NCI-H2107 treated with DMSO at 0.1 percent for 48 hours (cell line): Measurements from ENCODE around the gene MED12L.

Source experiments
- DNase-seq: peaks from one replicate; lab custom pipeline; 2025; ENCODE audit not compliant: unreplicated experiment; lab: John Stamatoyannopoulos, UW

MED12L gene

DNA sequence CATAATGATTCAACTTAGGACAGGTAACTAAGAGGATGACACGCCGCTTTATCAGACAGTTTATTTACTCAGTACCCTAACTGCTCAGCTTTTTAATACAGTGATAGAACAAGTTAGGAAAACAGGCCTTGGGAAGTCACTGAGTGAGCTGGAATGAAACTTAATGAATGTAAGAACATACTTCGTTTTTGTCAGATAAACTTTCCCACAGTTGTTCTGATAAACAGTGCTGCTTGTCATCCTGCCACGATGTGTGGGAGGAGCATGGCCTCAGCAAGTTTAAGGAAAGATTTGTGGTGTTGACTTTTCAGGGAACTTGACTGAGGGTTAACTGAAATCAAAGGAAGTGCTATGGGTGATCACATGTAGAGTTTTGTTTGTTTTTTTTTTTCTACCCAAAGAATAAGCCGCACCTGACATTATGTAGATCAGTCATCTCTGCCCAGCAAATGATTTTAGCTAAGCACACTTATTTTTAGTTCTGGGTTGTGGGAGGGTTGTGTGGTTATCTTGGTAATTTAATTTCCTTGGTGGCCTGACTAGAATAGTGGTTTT, 198.5 kb downstream of the MED12L start:
- DNase-seq, result no peak

DNA sequence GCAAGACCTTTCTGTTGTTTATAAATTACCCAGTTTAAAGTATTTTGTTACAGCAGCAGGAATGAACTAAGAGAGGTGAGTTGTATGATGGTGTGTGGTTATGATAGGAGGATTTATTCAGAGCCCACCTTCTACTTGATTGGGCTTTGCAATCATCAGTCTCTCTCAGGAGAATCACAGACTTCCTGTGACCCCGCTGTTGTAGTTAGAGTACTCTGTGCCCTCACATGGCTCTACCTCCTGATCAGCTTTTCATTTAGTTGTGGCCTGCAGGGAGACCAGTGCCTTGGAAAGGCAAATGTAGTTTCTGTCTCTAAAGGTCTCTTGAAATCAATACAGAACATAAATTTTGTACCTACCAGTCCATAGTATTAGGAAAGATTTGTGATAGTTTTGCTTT, 200.5 kb downstream of the MED12L start:
- DNase-seq, result no peak

DNA sequence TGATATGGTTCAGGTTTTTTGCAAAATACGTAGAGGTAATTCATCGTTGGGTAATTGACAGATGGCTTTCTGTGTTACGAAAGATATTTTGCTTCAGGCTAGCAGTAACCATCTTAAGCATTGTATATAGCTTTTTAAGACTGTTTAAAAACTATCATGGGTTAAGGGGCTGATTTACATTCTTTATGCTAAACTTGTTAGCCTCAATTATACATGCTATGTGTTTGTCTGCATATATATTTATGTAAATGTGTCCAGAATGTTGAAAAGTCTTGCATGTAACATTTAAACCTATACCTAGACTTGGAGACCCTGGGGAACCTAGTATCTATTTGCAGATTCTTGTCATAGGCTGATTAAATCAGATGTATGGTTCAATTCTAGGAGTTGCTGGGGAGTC, 204.0 kb downstream of the MED12L start:
- DNase-seq, result no peak

DNA sequence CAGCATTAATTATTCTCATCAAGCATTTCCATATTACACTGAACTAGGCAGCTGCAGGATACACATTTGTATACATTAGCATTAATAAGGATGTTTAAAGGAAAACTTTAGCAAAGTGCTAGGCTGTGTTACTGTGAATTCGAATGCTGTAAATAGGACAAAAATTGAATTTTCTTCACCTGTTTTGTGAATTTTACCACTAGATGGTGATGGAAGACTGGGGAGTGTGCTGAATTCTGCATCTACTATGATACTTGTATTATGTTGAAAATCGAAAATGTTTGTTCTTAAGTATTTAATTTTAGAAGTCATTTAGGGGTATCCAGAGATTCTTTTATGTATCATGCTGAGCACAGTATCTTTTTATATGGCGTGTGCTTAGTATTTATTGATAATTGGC, 205.2 kb downstream of the MED12L start:
- DNase-seq, result no peak

DNA sequence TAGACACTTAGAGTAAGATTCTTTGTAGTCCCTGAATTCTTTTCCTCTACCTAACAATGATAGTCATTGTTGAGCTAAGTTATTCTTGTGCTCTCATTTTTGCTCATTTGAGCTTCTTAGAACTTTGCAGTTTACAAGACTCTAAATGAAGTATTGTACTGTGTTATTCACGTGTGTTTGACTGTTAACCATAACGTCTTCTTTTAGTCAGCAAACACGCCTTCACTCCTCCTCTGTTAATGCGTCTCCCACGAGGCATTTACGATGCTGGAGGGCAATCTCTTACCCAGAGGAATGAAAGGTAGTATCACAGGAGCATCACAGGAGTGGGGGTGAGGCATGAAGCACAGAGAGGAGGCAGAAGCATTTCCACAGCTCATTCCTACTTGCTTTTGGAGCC, 207.7 kb downstream of the MED12L start:
- no peak for DNase-seq

DNA sequence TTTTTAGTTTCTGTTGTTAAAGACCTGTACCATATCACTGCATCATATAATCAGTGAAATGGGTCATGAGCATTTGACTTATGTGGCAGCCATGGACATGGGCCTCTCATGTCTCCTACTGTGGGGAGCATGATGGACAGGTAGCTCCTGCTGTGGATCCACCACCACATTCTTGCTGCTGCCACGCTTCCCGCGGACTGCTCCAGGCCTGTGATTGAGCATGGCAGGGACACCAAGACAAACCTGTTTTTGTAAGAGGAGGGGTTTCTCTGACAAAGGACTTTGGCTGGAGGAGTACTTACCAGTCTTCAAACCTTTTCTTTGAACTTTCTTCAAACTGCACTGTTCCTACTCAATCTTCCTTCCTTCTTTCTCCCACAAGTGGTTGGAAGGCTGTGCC, 210.8 kb downstream of the MED12L start:
- no peak for DNase-seq

DNA sequence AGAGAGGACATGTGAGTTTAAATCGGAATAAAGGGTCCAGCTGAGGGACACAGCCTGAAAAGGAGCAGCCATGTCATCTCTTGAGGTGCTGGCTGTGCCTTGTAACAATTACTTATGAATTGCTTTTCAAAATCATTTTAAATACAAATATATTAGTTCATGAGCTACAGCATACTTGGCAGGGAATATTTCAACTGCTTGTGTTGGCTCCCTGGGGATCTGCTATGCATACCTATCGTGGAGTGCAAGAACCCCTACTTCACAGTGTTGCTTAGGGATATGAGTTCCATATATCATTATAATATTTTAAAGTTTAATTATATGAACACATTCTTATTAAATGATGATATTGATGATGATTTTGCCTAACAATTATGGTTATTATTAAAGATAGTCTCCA, 212.0 kb downstream of the MED12L start:
- no peak for DNase-seq

DNA sequence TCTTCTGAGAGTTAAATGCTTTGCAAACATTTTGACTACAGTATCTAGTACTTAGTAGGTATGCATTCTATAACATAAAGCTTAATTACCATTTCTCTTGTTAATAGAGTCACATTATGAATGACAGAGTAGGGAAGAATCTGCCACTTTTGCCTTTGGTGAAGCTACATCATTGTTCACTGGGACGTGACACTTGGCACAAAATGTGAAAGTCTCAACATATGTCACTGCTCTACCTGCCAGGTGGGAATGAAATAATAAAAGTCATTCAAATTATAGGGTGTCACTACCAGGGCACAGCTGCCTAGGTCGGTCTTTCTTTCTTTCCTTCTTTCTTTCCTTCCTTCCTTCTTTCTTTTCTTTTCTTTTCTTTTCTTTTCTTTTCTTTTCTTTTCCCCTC, 213.5 kb downstream of the MED12L start:
- DNase-seq, result no peak

DNA sequence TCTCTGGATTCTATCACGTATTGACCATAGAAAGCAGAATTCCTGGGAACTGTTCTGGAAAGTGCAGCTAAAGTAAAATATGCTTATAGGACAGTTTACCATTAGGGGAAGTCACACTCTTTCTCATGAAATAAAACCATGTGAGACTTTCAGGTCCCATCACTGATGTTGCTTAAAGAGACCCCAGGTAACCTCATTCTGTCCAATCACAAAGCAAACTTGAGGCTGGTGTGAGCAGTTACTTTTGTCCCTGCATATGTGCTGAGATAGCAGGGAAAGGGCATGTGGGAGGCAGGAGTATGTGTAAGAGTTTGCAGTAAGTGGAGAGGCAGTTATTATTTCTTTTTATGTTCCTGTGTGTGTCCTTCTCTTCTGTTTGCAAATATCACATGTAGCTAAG, 215.1 kb downstream of the MED12L start:
- no peak for DNase-seq

DNA sequence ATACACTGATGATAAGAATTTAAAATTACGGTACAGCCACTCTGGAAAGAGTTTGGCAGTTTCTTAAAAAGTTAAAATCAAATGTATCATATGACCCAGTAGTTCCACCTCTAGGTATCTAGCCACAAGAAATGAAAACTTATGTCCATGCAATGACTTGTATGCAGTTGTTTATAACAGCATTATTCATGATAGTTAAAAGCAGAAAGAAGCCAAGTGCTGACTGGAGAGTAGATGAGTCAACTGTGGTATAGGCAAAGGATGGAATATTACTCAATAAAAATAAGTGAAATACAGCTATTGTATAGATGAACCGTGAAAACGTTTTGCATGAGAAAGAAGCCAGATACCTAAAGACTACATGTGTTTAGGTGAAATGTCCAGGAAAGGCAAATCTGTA, 216.3 kb downstream of the MED12L start:
- no peak for DNase-seq

DNA sequence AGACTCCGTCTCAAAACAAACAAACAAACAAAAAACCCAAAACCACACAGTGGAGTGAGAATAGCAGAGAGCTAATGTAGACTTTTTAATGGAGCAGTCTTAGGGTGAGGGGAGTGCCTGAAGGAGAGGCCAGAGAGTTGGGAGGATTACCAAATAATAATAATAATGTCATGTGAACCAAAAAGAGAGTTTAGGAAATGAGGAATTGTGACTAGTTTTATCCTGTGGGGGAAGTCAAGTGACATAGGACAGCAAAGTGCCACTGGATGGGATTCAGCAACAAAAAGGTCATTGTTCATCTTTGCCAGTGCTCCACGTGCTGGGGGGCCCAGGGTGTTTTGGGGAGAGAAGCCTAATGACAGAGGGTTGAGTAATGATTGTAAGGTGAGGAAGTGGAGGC, 218.3 kb downstream of the MED12L start:
- DNase-seq, result no peak

DNA sequence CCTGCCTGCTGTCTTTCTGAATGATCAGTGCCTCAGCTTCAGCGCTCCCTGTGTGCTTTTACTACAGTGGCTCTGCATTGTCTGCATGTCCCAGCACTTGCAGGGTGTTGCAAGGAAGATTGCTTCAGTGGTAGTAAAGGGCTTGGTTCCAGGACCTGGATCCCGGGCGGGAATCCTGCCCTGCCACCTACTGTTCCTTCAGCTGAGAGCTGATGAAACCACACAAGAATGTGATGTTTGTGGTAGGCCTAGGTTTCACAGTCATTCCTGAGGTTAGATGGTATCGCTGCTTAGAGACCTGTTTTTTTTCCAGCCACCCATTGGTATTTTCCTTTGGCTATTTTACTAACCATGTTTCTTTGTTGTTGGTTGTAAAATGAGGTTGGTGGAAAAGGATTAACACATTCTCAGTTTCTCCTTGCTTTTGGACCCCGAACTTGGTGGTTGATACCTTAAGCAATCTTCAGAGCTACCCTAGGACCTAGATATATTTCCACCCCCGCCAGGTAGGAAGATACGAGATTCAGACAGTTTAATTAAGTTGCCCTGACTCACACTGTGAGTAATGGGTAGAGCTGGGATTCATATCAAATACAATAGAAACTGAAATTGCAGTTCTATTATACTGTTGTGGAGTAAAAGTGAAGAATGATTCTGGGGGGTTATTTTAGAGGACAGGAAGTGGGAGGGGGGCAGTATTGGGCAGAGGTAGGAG, 219.8 kb downstream of the MED12L start:
- peak; percentile 9 for DNase-seq

DNA sequence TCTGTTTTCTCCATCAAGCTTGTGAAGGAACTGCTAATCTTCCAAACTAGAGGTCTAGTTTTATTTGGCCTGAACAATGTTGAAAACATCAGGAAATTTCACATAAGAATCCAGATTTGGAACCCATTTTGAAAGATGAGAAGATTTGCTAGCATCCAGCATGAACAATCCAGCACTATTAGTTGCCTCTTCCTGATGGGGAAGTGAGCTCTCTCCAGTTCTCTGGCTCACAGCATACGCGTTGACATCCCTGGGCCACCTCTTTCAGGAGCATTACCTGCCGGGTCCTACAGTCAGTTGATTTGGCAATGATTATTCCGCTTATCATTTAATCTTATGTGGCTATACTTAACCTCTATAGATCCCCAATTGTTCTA, 220.3 kb downstream of the MED12L start:
- DNase-seq, result no peak

DNA sequence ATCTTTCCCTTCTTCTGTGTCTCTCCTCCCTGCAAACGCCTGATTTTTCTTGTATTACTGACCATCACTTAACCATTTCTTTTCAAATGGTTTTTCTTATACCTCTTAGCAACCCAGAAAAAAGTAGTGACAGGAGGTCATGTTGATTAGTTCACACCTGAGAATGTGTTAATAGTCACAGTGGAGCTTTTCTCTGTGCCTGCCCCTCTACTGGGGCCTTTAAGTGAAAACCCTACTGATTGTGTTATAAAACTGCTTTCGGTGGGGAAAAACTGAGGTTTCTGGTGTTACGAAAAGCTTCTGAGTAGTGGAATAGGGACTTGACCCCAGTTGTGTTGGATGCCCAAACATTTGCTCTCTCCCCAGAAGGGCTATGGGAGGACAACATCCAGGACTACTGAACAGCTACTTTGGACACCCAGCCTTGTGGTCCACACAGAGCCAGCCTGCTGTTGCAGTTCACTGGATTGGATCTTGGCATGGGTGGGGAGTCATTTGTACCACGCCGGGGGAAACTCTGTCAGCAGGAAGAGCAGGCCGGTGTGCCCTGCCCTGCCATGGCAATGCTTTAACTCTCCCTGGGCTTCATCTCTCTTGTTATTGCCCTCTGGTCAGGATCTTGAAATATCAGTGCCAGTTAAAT, 220.8 kb downstream of the MED12L start:
- no peak for DNase-seq

DNA sequence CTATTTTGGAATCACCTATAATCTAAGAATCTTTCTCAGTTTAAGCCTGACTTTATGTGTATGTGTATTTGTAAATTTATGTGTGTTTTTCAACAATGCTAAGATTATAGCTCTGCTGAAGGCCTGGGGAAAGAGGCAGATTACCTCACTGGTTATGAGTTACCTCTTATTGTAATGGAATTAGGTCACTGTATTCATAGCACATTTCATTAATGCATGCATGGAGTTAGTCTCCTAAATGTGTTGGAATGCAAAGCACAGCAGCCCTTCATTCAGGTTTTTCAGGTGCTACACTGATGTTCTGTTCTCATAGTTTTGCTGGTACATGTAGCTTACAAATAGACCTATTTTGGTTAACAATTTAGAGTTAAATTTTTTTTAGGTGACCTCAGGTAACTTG, 221.7 kb downstream of the MED12L start:
- no peak for DNase-seq

DNA sequence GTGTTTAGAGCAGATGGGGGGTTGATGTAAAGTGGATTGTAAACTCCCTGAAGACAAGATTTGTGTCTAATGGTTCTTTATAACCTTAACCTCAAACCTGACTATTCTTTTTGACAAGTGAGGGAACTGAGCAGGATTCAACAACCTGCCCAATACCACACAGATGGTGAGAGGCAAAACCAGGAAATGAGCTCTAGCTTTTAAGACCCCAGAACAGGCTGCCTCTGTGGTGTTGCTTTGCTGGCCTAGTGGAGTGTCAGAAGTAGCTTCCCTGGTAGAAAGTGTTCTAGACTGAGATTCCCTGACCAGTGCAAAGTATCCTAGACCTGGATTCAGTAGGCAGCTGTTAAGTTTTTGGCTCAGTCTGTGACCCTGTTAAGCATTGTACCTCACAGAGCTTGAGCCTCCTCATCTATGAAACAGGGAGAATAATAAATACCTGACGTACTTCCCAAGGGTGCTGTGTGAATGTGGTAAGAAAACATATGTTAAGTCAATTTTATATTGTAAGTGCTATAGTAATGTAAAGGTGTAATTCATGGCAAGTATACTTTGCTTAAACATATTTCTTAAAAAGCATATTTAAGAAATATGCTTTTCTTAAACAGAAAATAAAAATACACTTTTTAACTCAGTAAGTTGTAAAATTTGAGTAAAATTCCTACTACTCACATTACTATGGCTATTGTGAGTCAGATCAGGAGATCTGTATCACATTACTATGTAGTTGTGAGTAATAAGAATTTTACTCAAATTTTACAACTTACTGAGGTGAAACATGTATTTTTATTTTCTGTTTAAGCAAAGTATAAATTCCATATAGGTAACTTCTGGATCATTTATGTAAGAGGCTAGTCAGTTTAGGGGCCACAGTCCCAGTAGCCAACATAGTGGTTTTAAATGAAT, 222.4 kb downstream of the MED12L start:
- DNase-seq, result no peak

DNA sequence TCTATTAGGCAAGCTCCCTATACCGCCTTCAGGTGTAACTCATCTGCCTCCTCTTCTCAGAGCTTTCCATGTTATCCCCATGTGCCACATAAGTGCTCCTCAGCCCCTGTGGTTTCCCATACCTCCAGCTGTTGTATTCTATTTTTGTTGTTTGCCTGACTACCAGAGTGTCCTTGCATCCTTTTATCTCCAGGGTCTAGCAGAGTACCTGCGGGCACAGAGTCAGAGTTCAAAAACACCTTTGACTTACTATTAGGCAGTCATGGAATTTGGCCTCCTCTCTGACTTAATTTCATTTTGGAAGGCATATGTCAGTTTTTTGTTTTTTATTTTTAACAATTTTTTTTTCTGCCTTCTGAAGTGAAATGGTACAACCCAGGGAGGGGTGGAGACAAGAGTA, 224.1 kb downstream of the MED12L start:
- no peak for DNase-seq

DNA sequence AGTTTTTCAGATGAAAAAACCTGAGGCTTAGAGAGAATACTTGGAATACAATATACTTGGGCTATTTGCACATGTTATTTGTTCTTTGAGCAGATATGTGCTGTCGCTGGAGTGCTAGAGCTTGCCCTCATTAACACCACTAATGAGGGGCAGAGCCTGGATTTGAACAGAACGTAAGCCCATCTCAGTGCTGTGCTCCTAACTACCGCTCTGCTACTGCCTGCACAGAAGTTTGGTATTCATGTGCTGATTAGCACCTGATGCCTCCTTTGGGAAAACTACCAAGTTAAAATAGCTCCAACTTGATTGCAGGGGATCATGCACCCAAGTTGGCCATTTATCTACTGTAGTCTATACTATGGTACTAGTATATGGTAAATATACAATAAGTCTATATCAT, 227.5 kb downstream of the MED12L start:
- no peak for DNase-seq

DNA sequence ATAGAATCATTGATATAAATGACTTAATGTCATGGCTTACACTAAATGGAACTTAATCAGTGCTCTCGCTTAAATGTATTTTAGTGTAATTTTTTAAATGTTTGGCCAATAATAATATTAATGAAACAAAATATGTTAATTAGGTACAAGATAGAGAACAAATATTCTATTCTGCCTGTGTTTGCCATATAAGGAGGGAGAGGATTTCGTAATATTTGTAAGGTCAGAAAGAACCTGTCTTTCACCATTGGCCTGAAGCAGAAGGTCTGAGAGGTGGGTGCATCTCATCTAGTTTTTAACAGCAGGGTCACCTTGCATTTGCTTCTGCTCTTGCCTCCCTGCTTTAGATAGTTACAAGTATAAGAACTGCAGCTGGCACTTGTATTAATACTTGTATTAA, 228.7 kb downstream of the MED12L start:
- no peak for DNase-seq

DNA sequence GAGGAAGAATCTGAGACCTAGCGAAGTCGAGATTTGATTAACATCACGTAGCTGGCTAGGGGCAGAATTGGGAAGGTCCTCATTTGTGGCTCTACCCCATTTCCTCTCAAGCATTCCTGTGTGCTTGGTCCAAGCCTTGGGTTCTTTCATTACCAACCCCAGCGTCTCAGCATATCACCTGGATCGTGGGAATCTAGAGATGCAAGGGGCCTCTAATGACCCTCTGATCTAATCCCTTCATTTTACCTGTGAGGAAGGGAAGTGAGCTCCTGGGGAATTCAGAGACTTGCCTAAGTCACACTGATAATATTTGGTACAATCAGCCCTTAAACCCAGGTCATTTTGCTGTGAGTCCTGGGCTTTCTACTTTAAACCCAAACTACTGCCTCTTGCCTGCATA, 229.1 kb downstream of the MED12L start:
- no peak for DNase-seq

DNA sequence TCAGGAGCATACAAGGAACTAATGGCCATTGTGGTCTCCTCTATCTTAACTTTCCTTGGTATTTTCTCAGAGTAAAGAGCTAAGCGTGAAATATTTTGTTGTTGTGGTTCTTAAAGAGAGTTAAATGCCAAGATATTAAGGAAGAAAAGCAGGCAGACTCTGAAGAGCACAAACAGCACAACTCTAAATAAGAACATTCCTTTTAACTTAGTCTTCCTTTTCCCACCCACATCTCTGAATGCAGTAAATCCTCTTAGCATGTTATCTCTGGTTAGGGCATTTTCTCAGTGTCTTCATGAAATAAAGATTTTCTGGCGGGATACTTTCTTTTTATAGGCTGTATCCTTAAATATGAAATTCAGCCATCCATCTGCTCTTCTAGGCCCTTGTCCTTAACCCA, 229.7 kb downstream of the MED12L start:
- DNase-seq, result no peak

DNA sequence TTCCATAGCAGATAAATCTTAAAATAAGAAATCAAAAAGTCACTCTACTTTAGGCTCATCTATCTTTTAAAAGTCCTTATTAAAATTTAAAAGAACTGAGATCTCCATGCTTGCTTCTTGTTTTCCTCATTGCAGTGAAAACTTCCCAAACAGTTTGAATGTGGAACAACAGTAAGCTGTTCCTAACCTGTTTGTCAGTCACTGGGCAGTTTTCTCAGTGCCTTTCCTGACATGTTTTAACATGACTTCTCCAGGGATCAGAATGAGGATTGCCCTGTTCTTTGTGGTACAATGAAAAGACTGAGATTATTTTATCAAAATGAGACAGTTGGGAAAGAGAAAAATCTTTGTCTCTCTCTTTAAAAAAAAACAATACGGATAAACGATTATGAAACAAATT, 230.4 kb downstream of the MED12L start:
- no peak for DNase-seq
